Omental fat pad (tissue), 4 donors: ENCODE data around the gene FAM20C. TPM values are rescaled to one million over a fixed set of nuclear protein-coding genes. Genes with fewer than 3 reads are reported as not detected.

Source experiments
- ATAC-seq: fragments of 150-250 bp; one replicate; pipeline ENCODE4 v1.9.1; 2016; ENCODE audit warnings: mild to moderate bottlenecking, moderate library complexity; ENCODE audit not compliant: low FRiP score
- DNase-seq: peaks from one replicate; pipeline ENCODE4 v3.0.0-alpha.2; 2019; ENCODE audit warnings: low spot score
- CTCF ChIP-seq, 3 donors: fragments of 450-650 bp; IDR thresholded peaks; one replicate each; pipeline ENCODE4 v1.5.1; 2016 to 2017; ENCODE audit warnings: antibody characterized with exemption in 3 of 3, mild to moderate bottlenecking in 3 of 3, moderate library complexity in 2 of 3
- total RNA-seq, 4 donors: library from RNA; depleted of rRNA; stranded (reverse); fragments of >200 nt; gene quantifications; one replicate each; pipeline ENCODE4 v1.1.0, GENCODE V29; 2016

FAM20C gene
- total RNA-seq, 4 donors from 2014 or later = 25.5 to 119 (median 35.8) TPM

GRCh38 chr7:276230-276835, 84.0 kb downstream of the FAM20C start:
- DNase-seq = no peak
- TF ChIP-seq CTCF (IDR thresholded peaks at IDR 0.05) = no peak
- ATAC-seq = no peak

GRCh38 chr7:277228-277627, 84.9 kb downstream of the FAM20C start:
- no peak for TF ChIP-seq CTCF (IDR thresholded peaks at IDR 0.05)
- DNase-seq (no peak), ATAC-seq (no peak)

- TF ChIP-seq CTCF (IDR thresholded peaks at IDR 0.05) = no peak
- DNase-seq = no peak
- no peak for ATAC-seq
These were observed 85.7 kb downstream of the FAM20C start for GRCh38 chr7:278081-278480.

GRCh38 chr7:279821-280220, 87.5 kb downstream of the FAM20C start:
- no peak for TF ChIP-seq CTCF (IDR thresholded peaks at IDR 0.05)
- ATAC-seq (no peak), DNase-seq (no peak)

DNA sequence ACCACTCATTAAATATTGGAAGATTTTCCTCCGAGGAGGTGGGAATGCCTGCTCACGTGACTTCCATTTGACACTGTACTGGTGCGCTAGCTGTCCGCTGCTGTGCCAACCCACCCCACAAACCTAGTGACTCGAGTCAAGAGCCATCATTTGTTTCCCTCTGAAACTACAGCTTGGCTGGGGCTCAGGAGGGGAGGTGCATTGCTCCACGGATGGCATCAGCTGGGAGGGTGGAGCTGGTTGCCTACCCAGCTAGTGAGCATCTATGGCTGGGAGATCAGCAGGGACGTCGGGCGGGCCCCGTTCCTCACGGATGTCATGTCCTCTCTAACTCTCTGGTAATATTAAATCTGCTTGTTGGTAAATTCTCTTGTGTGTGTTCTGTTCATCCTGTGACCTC, 88.1 kb downstream of the FAM20C start:
- TF ChIP-seq CTCF (IDR thresholded peaks at IDR 0.05) = no peak
- ATAC-seq (no peak), DNase-seq (no peak)

- DNase-seq (no peak), ATAC-seq (no peak)
- no peak for TF ChIP-seq CTCF (IDR thresholded peaks at IDR 0.05)
These were observed 89.3 kb downstream of the FAM20C start for GRCh38 chr7:281637-282036.

DNA sequence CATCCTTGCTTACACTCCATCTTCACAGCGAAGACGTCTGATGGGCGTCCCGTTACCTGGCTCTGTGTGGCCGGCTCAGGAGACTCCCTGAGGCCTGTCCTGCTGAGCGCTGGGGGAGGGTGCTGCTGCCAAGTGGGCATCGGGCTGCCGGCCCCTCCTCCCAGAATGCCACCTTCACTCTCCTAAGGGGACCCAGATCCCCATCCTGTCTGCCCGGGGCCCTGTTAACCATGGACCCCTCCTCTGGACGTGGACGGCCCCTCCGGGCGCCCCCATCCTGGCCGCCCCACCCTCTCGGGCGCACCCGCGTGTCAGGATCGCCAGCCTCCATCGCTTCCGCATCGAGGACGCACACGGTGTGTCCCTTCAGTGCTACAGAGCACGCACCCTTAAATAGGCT, 90.2 kb downstream of the FAM20C start:
- no peak for TF ChIP-seq CTCF (IDR thresholded peaks at IDR 0.05)
- ATAC-seq = no peak

More for the DNA sequence above, 90.2 kb downstream of the FAM20C start:
- no peak for DNase-seq
